IPS DF 4.7 (cell line): ENCODE data around the gene RAB41.
A peak's percentile ranks its signal among the peaks of the same experiment; 100 is the strongest.
"Not testable (repeated sequence)": the region's sequence is repeated elsewhere in the genome, so short reads cannot be mapped to it uniquely, and the experiment has no call there.

Experiments
- DNase-seq: peaks from one replicate; pipeline ENCODE4 v3.0.0-alpha.2; 2013; ENCODE audit warnings: low spot score; ENCODE audit errors: extremely low read depth

Gene RAB41

DNA sequence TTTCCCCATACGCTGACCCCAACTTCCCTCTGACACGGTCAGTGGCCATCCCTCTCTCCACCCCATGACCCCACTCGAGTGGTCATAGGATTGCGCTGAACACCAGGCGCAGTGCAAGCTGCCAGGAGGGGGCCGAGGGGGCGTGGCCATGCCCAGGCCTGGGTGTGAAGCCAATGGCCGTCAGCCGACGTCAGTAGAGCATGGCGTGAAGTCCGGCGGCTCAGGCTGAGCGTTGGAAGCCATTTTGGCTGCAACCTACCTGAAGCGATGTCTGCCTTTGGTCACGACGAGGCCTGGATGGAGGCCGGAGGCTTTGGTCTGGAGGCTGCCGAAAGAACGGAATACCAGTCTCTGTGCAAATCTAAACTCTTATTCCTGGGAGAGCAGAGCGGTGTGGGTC, at the start of gene RAB41:
Gene RAB41 (plus strand): TSS at position 222 of the 400 bp plus-strand sequence. CDS start 46 bp downstream, at position 268.
- DNase-seq: no peak

DNA sequence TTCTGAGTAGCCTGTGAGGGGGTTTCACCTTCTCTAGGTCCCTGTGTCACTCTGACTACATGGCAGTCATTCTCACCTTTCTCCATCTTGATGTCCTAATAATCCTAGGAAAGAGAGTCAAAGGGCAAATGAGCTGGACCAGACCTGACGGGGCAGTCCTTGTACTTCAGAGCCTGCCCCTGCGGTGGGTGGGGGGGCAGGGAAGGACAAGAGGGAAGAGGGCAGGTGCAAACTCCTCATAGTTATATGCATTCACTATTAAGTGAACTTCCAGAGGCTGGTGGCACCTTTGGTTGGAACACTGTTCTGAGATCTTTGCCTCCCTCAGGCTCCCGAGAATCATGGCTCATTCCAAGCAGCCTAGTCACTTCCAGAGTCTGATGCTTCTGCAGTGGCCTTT, 47.6 kb upstream of the RAB41 start, which contains the start of gene AWAT1:
Gene AWAT1 (plus strand): TSS at position 301 of the 400 bp plus-strand sequence. CDS start 41 bp downstream, at position 342.
- no peak for DNase-seq

DNA sequence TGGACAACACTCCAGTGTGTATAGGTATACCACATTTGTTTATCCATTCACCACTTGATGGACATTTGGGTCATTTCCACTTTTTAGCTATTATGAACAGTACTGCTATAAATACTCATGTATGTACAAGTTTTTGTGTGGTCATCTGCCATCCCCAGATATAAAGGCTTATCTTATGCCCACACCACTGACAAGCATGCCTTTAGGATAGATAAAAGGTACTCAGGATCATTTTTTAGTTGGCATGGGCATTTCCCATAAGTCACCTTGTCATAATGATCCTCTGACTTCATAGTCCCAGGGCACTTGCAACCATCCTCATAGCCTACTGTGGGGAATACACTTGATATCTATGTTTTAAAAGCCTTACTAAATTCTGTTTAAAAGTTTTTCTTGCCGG, 41.2 kb upstream of the RAB41 start:
- no peak for DNase-seq

DNA sequence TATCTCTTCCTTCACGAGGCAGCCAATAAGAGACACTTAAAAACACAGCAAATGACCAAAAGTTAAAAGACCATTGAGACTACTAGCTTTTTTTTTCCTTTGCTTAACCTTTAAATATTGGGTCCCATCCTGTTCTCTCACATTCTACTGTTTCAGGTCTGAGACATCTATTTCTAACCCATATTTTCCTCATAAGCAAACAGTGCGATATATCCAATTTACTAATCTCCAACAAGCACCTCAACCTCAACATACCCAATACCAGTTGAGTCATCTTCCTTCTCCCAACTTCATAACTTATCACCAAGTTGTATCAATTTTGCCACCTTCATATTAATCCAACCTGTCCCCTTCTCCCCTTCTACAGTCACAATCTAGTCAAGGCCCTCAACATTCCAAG, 40.5 kb upstream of the RAB41 start:
- no peak for DNase-seq

DNA sequence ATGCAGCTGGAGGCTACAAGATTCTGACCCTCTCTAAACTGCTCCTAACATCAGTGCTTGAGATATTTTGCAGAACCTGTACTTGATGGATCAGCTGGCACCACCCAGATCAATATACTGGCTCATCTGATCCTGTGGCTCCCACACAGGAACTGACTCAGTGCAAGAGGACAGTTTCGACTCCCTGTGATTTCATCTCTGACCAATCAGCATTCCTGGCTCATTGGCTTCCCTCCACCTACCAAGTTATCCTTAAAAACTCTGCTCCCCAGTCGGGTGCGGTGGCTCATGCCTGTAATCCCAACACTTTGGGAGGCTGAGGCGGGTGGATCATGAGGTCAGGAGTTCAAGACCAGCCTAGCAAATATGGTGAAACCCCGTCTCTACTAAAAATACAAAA, 38.4 kb upstream of the RAB41 start:
- DNase-seq: not testable (repeated sequence)

DNA sequence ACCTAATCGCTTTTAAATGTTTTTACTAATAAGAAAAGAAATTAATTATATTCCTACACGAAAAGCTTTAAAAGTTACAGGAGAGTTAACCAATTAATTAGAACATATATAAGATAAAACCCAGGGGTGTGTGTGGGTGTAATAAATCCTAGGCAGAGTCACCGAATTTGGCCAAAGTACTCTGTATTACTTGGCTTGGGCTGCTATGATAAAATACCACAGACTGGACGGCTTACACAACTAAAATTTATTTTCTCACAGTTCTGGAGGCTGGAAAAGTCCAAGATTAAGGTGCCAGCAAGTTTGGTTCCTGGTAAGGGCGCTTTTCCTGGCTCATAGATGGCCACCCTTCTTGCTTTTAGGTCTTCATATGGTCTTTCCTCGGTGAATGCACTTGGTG, 37.1 kb upstream of the RAB41 start:
- no peak for DNase-seq

DNA sequence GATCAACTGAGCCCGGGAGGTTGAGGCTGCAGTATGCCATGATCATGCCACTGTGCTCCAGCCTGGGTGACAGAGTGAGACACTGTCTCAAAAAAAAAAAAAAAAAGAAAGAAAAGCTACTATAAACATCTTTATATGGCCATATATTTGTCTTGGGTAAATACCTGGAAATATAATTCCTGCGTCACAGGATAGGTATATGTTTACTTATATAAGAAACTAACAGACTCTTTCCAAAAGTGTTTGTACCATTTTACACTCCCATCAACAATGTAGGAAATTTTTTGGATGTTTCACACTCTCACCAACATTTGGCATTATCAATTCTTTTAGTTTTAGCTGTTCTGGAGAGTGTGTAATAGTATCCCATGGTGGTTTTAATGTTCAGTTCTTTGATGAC, 34.7 kb upstream of the RAB41 start:
- no peak for DNase-seq

DNA sequence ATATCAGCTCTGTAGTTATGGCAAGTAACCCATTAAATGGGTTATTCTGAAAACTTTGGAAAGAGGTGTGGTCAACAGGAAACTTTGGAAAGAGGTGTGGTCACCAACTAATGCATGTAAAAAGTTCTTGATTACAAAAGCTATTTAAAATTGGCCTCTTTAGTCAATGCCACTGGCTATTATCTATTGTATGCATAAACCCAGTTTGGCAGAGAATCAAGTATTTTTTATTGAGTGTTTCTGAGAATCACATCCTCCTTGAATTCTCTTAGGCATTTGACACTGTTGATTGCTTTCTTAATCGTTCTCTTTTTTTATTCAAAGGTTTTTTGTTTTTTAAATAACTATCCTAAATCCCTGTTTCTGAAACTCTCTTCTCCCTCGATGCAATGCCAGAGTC, 29.5 kb upstream of the RAB41 start:
- DNase-seq: no peak

DNA sequence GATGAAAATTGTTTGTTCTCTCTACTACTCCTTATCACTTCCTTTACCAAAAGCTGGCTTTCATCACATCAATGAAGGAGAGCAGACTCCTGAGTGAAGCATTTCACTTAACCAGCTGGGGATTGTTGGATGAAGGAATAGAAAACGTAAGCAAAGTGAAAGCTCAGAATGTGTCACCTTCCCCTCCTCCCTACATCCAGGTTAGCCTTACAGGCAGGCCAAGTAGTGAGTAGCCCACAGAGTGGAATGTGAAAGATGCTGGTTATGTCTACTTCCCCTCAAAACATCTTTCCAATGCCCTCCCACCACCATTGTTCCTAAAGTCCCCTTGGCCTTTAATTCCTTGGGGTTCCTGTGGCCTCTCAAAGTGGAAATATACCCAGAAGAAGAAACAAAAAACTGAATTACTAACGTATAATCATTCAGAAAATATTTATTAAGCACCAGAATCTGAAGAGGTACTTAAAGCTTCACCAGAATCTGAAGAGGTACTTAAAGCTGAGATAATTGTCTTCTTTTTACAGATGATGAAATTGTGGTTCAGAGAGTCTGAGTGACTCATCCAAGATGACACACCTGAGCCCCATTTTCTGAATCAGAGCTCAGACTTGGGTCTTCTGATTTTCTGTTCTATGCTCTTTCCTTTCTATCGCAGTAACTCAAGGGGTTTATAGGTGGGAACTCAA, 28.5 kb upstream of the RAB41 start:
- no peak for DNase-seq

DNA sequence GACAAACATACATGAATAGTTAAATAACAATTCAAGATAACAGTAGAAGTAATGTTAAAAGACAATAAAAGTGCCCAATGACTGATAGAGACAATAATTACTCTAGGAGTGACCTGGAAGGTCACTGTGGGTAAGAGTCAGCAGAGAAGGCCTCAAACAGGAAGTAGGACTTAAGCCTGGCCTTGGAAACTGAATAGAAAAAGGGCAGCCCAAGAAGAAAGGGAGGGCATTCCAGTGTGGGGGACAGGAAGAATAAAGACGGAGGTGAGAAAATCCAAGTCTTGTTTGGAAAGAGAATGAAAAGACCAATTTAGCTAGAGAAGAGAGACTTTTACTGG, 27.9 kb upstream of the RAB41 start:
- no peak for DNase-seq

DNA sequence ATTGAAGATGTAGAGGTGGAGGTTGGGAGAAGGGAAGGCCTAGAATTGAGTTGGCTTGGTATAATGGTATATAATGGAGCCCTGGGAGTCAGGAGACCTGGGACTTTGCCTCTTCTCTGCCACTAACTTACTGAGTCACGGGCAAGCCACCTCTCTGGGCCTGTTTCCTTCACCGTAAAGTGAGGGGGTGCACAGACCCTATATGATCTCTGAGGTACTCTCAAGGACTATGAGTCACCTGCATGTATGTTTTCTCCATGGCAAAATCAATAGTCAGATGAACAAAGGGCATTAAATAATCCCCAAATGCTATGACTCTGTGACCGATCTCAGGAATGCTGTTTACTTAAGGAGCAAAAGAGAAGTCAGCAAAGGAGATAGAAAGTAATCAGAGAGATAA, 27.1 kb upstream of the RAB41 start:
- no peak for DNase-seq

DNA sequence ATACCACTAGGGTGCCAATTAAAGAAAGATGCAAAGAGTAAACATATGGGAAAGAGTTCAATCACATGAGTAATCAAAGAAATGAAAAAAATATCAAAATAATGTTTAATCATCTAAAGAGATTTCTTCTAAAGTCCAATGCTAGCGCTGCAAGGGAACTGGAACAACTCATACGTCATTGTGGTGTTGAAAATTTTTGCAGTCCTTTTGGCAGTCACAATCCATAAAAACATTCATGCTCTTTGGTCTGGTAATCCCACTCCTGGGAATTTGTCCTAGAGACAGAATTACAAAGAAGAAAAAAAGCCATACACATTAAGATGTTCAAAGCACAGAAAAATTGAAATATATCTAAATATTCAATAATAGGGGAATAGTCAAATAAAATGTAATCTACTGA, 26.5 kb upstream of the RAB41 start:
- no peak for DNase-seq

DNA sequence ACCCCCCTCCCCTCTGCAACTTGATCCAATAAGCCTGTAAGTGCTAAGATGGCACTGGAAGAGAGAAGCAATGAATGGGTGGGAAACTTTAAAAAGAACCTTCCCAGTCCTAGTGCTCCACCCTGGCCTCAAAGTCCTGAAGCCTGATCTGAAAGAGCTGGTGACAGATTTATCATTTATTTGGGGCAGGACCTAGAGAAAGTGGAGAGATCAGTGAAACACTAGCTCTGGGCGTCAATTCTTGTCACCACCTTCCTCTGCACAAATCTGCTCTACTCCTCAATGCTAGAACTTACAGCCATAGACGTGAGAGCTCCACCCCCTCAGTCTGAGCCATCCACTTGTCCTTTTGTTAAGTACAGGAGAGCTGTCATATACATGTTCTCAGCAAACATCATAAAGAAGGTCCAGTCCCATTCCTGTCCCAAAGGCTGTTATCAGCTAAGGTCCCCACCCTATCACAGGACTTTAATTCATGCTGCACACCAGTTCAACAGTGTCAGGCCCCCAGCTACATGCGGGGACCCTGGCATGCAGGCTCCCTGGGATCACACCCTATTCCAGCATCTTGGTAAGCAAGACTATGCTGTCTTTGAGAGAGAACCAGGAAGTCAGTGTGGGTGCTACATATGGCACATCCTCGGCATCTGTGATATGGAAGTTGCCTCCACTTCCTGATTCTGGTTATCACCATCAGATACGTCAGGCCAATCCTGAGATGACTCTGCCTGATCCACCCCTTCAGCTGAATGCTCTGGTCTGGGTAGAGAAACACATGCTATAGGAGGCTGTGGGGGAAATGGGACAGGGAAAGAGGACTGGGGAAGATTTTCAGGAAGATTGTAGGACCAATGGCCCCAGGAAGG, 24.3 kb upstream of the RAB41 start:
- DNase-seq: no peak

DNA sequence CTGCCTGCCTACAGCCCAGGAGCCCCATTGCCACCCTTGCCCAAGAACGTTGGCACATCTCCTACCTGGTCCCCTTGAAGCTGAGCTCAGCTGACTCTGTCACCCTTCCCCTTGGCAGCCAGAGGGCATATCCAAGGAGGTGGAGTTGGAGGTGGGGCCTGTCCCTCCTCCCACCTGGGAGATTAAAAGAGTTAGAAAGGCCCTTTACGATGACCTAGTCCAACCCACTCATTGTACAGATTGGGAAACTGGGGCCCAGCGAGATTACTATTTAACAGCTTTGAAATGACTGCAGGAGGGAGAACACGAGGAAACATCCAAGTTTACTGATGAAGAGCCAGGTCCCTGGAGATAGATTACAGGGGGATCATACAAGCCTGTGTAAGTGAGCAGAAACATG, 21.9 kb upstream of the RAB41 start, which contains the start of gene P2RY4:
Gene P2RY4 (minus strand): TSS at position 101 of the 400 bp plus-strand sequence. CDS start 580 bp downstream, outside the sequence.
- DNase-seq: no peak

DNA sequence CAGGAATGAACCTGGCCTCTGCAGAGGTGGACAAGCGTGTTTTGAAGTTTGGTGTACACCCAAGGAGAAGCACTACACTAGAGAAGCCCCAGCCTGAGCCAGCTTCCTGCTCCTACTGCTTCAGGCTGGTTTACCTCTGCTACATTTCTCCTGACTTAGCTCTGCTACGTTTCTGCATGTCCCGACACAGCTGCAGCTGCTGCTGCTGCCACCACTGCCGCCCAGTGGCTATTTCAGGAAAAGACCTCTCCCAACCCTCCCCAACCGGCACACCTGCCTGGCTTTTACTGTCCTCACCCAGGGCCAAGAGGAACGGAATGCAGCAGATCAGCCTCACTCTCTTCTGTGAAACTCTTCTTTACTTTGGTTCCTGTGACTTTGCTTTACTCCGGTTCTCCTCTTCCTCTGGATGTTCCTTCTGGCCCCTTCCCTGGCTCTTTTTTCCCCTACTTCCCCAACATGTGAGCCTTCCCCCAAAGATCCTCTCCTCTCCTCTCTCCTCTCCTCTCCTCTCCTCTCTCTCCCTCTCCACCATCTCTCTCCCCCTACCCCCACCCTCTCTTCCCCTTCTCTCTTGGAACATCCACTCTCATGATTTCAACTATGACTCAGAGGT, 18.9 kb upstream of the RAB41 start:
- DNase-seq: peak; percentile 36

DNA sequence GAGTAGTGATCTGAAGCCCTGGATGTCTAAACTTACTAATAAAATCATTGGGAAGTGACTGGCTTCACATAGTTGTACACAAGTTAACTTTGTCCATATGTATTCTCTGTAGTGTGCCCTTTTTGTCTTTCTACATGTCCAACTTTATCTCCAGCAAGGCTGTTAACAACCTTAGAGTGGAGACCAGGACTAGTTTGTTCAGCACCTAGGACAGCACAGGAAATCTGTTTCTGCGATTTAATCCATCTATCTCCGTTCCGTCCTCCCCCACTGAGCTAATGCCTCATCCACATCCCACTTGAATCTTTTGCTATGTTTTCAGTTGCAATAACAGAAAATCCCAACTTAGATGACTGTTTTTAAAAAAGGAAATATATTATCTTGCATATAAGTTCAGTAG, 17.2 kb upstream of the RAB41 start:
- DNase-seq: no peak

DNA sequence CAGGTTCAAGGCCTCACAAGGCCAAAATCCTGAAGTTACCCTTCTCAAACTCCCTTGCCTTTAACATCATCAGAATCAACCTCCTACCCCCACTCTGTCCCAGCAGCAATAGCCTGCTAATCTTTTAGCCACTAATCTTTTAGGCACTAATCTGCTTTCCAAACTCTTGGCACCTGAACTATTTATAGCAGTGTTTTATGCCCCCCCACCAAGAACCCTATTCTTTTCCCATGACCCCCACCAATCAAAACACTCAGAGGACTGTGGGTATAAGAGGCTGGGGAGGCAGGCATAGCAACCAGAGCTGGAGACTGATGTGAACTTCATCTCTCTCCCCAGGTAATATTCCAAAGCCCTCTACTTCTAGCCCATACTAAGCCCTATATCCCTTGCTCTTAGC, 13.9 kb upstream of the RAB41 start, which contains the start of gene ARR3:
Gene ARR3 (plus strand): TSS at position 301 of the 400 bp plus-strand sequence. CDS start 1,052 bp downstream, outside the sequence.
- DNase-seq: no peak

DNA sequence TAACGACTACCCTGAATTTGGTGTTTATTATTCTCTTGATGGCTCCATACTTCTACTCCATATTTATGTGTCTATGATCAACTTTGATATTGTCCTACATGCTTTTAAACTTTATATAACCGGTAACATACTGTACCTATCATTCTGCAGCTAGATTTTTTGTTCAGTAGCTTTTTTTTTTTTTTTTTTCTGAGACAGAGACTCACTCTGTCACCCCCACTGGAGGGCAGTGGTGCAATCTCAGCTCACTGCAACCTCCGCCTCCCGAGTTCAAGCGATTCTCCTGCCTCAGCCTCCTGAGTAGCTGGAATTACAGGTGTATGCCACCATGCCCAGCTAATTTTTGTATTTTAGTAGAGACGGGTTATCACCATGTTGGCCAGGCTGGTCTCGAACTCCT, 7.9 kb upstream of the RAB41 start:
- not testable (repeated sequence) for DNase-seq

DNA sequence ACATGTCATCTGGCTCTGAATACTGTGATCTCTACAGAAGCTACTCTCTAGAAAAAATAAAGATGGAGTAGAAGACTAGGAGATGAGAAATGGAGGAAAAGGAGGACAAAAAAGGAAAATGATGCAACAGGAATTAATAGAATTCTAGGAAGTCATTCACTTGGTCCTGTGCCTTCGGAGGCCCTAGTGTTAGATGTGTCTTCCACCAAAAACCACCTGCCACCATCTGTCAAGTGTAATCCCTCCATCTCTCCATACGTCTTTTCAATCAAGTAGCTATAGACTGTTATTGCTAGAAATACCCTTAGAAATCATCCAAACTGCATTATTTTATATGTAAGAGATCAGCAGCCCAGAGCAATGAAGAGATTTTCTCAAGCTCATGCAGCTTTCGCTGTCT, 2.9 kb upstream of the RAB41 start:
- no peak for DNase-seq

DNA sequence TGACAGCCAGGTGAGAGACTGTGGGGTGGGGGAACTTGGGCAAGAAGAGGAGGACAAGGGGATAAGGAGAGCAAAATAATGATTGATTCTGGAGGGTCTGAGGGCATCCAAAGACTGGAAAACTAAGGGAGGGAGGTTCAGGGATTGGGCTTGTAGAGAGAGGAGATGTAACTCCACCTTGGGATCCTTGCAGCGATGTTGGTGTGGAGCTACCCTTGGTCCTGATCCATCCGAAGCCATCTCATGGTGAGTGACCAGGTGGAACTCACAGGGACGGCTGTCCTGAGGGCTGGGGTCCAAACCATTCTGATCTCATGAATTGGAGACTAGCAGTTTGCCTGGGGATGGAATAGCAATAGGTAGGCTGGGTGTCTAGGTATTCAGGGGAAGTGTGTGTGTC, 1.4 kb upstream of the RAB41 start:
- no peak for DNase-seq

DNA sequence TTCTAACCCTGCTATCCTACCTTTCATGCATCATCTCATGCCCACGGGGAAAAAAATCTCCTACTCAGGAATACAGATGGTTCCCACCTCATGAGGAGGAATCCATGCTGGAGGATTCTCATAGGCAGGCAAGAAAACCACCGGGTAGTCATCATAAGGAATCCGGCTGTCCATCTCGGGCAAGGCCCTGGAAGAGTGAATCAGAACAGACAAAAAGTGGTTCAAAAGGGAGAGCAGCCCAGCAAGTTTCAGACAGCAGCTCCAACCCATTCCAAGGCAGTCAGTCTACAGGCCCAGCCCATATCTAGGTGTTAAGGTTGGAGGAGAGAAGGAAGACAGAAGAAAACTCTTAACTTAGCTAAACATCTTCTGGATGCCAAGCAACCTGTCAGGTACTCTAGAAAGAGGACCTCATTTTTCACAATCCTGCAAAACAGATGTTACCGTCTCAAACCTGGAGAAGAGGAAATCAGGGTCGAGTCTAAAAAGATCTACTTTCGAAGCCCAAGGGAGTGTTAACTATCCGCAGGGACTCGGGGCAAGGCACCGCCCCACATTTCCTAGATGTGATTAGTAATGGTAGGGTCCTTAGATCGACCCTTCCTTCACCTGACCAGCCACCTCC, 7.3 kb downstream of the RAB41 start:
- no peak for DNase-seq
